Vagina (tissue), 2 donors: ENCODE results near the gene CACNA2D1.

Experiments used
- CTCF ChIP-seq, 3 experiments: fragments of 450-650 bp in 2 of 3; fragments of 200-600 bp in 1 of 3; sonication (generic) in 1 of 3; IDR thresholded peaks; one replicate each; pipeline ENCODE4 v1.5.1; 2017 to 2019; ENCODE audit warnings: antibody characterized with exemption in 3 of 3, mild to moderate bottlenecking in 2 of 3, moderate library complexity in 2 of 3
- POLR2A ChIP-seq, 2 donors: fragments of 450-650 bp; IDR thresholded peaks; one replicate each; pipeline ENCODE4 v1.6.1; 2017; ENCODE audit warnings: antibody characterized with exemption in 2 of 2, mild to moderate bottlenecking in 2 of 2, moderate library complexity in 2 of 2

- TF ChIP-seq POLR2A (IDR thresholded peaks at IDR 0.05) = no peak
- no peak for TF ChIP-seq CTCF (IDR thresholded peaks at IDR 0.05)
Measured at GRCh38 chr7:82129091-82129490, 314.5 kb downstream of the CACNA2D1 start.
